Panc1 (cell line): ENCODE results near the gene UGT1A8. TPM values are rescaled to one million over a fixed set of nuclear protein-coding genes. Genes with fewer than 3 reads are reported as not detected.

ENCODE experiments used
- ATAC-seq: fragments of 200-7000 bp; cut with Tn5 transposase; 2 replicates; pipeline ENCODE4 v1.9.1; 2020; ENCODE audit warnings: mild to moderate bottlenecking, moderate library complexity
- BruUV-seq: library from RNA; stranded (reverse); fragments of 400-500 nt; replicated peaks from 2 replicates; lab custom pipeline; 2021; lab: Mats Ljungman, UMichigan
- CTCF ChIA-PET: fragments of 300-600 bp; sonication (Branson Sonifier 250); formaldehyde crosslinking; loops from one replicate; lab custom pipeline; 2022; ENCODE audit warnings: antibody characterized with exemption; lab: Charles Lee
- POLR2A ChIA-PET: fragments of 300-600 bp; sonication (Branson Sonifier 250); formaldehyde crosslinking; loops from one replicate; lab custom pipeline; 2022; ENCODE audit warnings: antibody characterized with exemption; lab: Charles Lee
- DNase-seq: peaks from one replicate; pipeline ENCODE4 v3.0.0-alpha.2; 2010; ENCODE audit warnings: low read depth, low spot score
- H3K27ac ChIP-seq: 2 replicates; pipeline ENCODE4 v1.5.1; 2011; ENCODE audit warnings: mild to moderate bottlenecking, low read length, inconsistent platforms
- H3K27me3 ChIP-seq: fragments of 200-500 bp; sonication (Bioruptor generic); 2 replicates; pipeline ENCODE4 v1.6.0; 2014; ENCODE audit warnings: low read length, inconsistent platforms; ENCODE audit not compliant: control insufficient read depth, insufficient read depth
- H3K36me3 ChIP-seq: fragments of 200-500 bp; sonication (Bioruptor generic); 2 replicates; pipeline ENCODE4 v1.5.1; 2014; ENCODE audit warnings: inconsistent platforms, mild to moderate bottlenecking, low read length, moderate library complexity; ENCODE audit not compliant: control insufficient read depth, insufficient read depth
- H3K4me1 ChIP-seq: 2 replicates; pipeline ENCODE4 v1.5.1; 2011; ENCODE audit warnings: inconsistent platforms, mild to moderate bottlenecking, low read length, moderate library complexity; ENCODE audit not compliant: control insufficient read depth, insufficient read depth
- H3K4me3 ChIP-seq, 2 experiments: 2 replicates each; pipeline ENCODE4 v1.5.1; 2011 to 2012; ENCODE audit warnings: low read depth in 2 of 2, low read length in 2 of 2, mild to moderate bottlenecking in 2 of 2, inconsistent platforms in 1 of 2, moderate library complexity in 1 of 2
- H3K9me3 ChIP-seq: fragments of 200-500 bp; sonication (Bioruptor generic); 2 replicates; pipeline ENCODE4 v1.5.1; 2014; ENCODE audit warnings: low read depth, mild to moderate bottlenecking, inconsistent platforms, low read length, moderate library complexity; ENCODE audit not compliant: control insufficient read depth, insufficient read depth
- POLR2AphosphoS5 ChIP-seq: IDR thresholded peaks from 2 replicates; pipeline ENCODE4 v1.6.1; 2012; ENCODE audit warnings: mild to moderate bottlenecking, low read depth, low read length, moderate library complexity
- REST ChIP-seq, 2 experiments: IDR thresholded peaks; 2 replicates each; pipeline ENCODE4 v1.6.1; 2011 to 2012; ENCODE audit warnings: low read depth in 2 of 2, control low read depth in 1 of 2, low read length in 1 of 2, mild to moderate bottlenecking in 1 of 2, moderate library complexity in 1 of 2; ENCODE audit not compliant: insufficient read depth in 1 of 2
- SIN3A ChIP-seq: IDR thresholded peaks from 2 replicates; pipeline ENCODE4 v1.6.1; 2012; ENCODE audit warnings: low read depth, mild to moderate bottlenecking, low read length, moderate library complexity, borderline replicate concordance; ENCODE audit not compliant: insufficient read depth
- TCF7L2 ChIP-seq: IDR thresholded peaks from 2 replicates; pipeline ENCODE4 v1.6.1; 2011; ENCODE audit warnings: mild to moderate bottlenecking, low read depth, low read length, inconsistent platforms
- in situ Hi-C: cut with HindIII; loops from 2 replicates; pipeline ENCODE4 v1.10.0; 2016; ENCODE audit warnings: low sequenced_read_pairs, low pct_unique_long_range_greater_than_20kb
- intact Hi-C: fragments of 100-400 bp; cut with micrococcal nuclease; formaldehyde crosslinking; loops from one replicate; pipeline ENCODE4 v1.10.0; 2022; ENCODE audit not compliant: unreplicated experiment
- total RNA-seq: library from RNA; stranded (reverse); gene quantifications from one replicate; pipeline ENCODE4 v1.2.1, GENCODE V29; 2021; ENCODE audit not compliant: unreplicated experiment
- TF ChIP-seq, protein P1 (sequence below): fragments of 450-650 bp; IDR thresholded peaks from 2 replicates; pipeline ENCODE4 v1.5.1; 2017; ENCODE audit warnings: mild to moderate bottlenecking

Gene UGT1A8
- total RNA-seq, 1 experiment from 2014 or later = 0.15 TPM

GRCh38 chr2:233817361-233817911 lies 200.0 kb downstream of the UGT1A8 start:
- DNase-seq (no peak), ATAC-seq (peak; percentile 40; the same call in 1 of the 2 replicates)
- Histone ChIP-seq H3K36me3 (no peaks in the 10 kb centered on the region), H3K4me3 (no peak overlapping the region), H3K27ac (no peak overlapping the region), H3K4me1 (no peaks in the 10 kb centered on the region), H3K9me3 (no peaks in the 10 kb centered on the region), H3K27me3 (no peaks in the 10 kb centered on the region)
- in situ Hi-C loops (no loop called here), intact Hi-C loops (no loop called here)
- no peak for TF ChIP-seq POLR2AphosphoS5
- TF ChIP-seq, protein P1, sequence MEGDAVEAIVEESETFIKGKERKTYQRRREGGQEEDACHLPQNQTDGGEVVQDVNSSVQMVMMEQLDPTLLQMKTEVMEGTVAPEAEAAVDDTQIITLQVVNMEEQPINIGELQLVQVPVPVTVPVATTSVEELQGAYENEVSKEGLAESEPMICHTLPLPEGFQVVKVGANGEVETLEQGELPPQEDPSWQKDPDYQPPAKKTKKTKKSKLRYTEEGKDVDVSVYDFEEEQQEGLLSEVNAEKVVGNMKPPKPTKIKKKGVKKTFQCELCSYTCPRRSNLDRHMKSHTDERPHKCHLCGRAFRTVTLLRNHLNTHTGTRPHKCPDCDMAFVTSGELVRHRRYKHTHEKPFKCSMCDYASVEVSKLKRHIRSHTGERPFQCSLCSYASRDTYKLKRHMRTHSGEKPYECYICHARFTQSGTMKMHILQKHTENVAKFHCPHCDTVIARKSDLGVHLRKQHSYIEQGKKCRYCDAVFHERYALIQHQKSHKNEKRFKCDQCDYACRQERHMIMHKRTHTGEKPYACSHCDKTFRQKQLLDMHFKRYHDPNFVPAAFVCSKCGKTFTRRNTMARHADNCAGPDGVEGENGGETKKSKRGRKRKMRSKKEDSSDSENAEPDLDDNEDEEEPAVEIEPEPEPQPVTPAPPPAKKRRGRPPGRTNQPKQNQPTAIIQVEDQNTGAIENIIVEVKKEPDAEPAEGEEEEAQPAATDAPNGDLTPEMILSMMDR = no peak
- no peak for TF ChIP-seq REST (IDR thresholded peaks at IDR 0.05; ENCODE audit: insufficient read depth in 1 of 2, low read depth in 2 of 2, low read length in 1 of 2)
- TF ChIP-seq SIN3A = no peak
- TF ChIP-seq TCF7L2 = no peak
- BruUV-seq = no TSS peak
- ChIA-PET CTCF (no interaction called here), POLR2A (no interaction called here)

DNA sequence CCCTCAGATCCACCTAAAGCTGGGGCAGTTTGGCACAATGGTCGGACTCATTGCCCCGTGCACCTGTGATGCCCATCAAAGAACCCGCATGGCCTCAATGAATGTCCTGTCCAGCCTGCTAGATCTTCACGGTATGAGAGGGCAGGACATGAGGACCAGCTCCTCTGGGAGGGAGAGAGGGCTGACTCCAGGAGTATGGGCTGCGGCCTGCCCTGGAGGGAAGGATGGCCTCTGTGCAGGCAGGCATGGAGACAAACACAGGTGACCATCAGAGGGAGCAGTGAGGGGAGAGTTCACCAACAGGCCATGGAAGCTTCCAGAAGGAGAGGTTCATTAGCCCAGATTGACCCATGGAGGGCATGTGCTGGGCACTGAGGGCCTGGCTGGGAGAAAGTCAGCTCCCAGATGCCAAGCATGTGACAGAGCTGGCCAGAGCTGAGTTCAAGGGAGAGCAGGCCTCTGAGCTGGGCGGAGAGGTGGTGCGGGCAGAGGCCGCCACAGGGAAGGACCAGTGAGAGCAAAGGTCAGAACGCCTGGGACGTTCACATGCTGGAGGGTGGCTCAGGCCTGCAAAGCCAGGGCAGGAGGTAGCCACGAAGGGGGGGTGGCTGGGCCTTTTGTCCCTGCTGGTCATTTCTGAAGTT lies 200.7 kb downstream of the UGT1A8 start:
- in situ Hi-C loops = no loop called here
- intact Hi-C loops = no loop called here
- ATAC-seq (no peak), DNase-seq (no peak)
- Histone ChIP-seq H3K9me3 (no peaks in the 10 kb centered on the region), H3K4me1 (no peaks in the 10 kb centered on the region), H3K27me3 (no peaks in the 10 kb centered on the region), H3K27ac (no peak overlapping the region), H3K36me3 (no peaks in the 10 kb centered on the region), H3K4me3 (no peak overlapping the region)
- POLR2A ChIA-PET = no interaction called here
- CTCF ChIA-PET = no interaction called here
- BruUV-seq = no TSS peak
- no peak for TF ChIP-seq TCF7L2
- no peak for TF ChIP-seq REST (IDR thresholded peaks at IDR 0.05; ENCODE audit: insufficient read depth in 1 of 2, low read depth in 2 of 2, low read length in 1 of 2)
- TF ChIP-seq, protein P1 = no peak
- TF ChIP-seq SIN3A = no peak
- no peak for TF ChIP-seq POLR2AphosphoS5
